ENCODE results near the gene CCDC174.
A peak's percentile ranks its signal among the peaks of the same experiment; 100 is the strongest.
"Not testable (repeated sequence)": the region's sequence is repeated elsewhere in the genome, so short reads cannot be mapped to it uniquely, and the experiment has no call there.

Gene CCDC174

DNA sequence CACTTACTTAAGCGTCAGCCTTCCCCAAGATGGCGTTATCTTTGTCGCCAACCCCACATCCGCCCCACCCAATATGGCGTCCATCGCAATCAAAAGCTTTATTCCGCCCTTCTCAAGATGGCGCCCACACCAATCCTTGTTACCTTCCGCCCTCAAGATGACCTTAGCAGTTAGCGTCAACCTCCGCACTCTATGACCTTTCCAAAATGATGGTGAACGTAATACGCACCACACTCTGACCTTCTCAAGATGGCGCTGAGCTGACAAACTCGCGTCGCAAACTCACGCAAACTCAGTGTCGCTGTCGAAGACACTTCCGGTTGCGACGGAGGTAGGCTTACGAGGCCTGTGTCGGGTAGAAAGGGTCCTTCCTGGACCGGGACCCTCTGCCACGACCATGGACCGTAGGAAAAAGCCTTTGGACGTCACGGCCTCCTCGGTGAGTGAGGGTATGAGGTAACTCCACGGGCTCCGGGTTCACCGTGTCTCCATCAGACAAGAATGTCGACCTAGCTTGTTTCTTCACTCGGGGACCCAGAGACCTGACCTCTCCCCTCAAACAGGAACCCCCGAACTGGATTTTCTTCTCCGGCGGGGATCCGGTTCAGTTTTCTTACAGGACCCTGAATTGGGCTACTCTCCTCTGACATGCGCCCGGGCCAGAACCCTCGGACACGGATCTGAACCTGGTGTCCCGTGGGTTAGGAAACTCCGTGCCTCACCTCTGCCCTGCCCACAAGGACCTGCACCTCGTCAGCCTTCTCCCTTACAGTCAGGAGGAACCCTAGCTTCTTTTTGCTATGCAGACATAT, at the start of gene CCDC174:
Gene CCDC174 (plus strand): TSS at position 323 of the 812 bp plus-strand sequence. CDS start 75 bp downstream, at position 398.
- DNase-seq (ENCODE audit: low spot score), result peak; percentile 89

- no peak for DNase-seq (ENCODE audit: low spot score)
Observed at GRCh38 chr3:14602006-14602803, 49.4 kb upstream of the CCDC174 start.

DNA sequence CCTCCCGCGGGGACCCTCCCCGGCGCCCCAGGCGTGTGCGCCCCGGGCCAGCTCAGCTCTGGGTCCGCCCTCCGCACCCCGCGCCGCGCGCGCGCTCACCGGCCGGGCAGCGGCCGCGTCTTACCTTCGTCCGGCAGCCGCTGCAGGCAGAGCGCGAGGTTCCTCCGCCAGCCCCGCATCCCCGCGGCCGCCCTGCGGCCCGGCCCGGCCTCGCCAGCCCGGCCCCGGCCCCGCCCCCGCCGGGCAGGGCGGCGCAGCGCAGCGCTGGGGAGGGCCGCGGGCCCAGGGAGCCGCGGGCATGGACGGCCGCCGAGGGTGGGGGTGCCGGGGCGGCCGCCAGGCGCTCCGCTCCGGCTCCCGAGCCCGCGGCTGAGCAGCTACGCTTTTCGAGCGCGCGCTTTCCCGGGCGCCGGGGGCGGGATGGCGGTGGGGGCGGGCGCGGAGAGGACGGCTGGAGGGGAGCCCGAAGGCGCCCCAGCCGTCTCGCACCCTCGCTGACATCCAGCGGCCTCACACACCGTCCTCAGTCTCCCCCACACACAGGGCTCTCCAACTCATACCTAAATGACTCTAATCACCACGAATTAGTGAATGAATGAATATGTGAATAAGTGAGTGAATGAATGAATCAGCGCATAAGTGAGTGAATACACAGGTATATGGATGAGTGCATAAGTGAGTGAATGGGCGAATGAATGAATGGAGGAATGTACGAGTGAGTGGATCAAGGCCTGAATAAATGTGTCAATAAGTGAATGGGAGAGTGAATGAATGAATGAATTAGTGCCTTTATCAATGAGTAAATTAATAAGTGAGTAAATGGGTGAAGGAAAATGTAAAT, 48.5 kb upstream of the CCDC174 start:
- no peak for DNase-seq (ENCODE audit: low spot score)

DNA sequence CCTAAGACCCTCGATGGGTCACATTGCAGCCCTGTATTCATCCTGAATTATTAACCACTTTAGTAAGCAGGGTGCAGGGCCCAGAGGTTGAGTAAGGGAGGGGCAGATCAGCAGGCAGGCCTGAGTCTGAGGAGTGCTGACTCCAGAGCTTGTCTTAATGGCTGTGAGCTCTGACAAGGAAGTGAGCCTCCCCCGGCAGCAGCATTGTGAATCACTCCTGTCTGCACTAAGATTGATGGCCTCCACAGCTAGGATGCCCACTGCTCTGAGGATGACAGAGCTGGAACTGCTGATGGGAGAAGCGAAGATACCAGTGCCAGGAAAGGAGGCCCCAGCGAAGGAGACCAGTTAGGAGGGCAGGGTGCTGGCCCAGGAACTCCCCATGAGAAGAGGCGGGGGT, 46.5 kb upstream of the CCDC174 start:
- peak; percentile 43 for DNase-seq (ENCODE audit: low spot score)

DNA sequence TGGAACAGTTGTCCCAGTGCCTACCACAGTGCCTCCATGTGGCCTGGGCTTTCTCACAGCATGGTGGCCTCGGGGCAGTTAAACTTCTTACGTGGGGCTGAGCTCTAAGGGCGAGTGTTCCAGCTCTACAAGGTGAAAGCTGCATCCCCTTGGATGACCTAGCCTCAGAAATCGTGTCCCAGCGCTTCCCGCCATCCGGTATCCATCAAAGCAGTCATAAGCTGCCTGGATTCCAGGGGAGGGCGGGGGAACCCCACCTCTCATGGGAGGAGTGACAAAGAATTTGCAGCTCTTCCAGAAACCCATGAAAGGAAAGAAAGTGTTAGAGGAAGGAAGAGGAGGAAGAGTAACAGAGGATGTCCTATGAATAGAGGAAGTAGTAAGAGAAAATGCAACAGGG, 45.8 kb upstream of the CCDC174 start:
- DNase-seq (ENCODE audit: low spot score), result no peak

DNA sequence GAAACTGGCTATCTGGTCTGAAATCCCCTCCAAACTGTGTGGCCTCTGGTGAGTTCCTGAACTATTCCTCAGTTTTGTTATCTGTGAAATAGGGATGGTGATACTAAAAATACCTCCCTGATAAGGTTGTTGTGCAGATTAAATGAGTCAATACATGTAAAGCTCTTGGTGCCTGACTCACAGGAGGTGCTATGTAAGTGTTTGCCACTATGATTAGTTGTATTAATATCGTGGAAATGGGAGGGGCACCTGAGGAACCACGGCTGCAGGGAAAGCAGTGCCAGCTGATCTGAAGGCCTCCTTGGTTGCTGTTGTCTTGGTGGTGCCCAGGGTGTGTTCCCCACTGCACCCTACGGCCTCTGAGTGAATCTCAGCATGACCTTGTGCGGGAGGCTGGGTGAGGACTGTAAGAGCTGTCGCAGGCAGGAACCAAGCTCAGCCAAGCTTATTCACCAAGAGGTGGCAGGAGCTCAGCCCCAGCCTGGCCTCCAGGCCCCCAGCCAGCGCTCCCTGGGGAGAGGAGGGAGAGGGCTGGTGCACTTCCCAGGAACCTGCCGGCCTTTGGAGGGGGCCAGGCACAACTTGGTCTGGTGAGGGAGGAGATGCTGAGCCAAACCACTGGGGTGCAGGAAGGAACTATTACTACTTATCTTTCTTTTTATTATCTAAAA, 44.8 kb upstream of the CCDC174 start:
- no peak for DNase-seq (ENCODE audit: low spot score)

DNA sequence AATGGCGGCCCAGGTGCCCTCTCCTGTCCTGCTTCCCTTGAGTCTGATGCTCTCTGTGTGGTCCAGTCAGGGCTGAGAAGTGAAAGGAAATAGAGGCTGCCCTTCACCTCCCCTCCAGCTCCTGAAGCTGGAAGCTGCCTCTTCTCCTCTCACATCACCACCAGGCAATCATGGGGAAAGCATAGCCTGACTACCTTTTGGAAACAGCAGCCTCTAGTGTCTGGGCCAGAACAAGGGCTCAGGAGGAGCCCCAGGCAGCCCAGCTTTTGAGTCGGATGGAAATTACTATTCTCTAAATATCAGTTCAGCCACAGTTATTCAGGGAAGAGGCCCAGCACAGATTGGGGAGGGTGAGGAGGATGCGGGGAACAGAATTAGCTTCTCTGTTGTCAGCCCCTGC, 43.3 kb upstream of the CCDC174 start:
- DNase-seq (ENCODE audit: low spot score), result no peak

DNA sequence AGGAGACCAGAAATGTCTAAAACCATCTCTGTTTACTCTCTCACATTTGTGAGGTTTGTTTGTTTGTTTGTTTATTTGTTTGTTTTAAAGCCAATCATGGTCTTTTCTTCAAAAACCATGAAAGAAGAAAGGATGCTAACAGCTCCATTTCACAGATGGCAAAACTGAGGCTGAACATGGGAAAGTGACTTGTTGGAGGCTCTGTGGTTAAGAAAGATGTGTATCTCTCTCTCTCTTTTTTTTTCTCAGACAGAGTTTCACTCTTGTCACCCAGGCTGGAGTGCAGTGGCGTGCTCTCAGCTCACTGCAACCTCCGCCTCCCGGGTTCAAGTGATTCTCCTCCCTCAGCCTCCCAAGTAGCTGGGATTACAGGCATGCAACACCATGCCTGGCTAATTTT, 42.5 kb upstream of the CCDC174 start:
- not testable (repeated sequence) for DNase-seq (ENCODE audit: low spot score)

- DNase-seq (ENCODE audit: low spot score), result no peak
Observed at GRCh38 chr3:14609506-14609905, 42.1 kb upstream of the CCDC174 start.

DNA sequence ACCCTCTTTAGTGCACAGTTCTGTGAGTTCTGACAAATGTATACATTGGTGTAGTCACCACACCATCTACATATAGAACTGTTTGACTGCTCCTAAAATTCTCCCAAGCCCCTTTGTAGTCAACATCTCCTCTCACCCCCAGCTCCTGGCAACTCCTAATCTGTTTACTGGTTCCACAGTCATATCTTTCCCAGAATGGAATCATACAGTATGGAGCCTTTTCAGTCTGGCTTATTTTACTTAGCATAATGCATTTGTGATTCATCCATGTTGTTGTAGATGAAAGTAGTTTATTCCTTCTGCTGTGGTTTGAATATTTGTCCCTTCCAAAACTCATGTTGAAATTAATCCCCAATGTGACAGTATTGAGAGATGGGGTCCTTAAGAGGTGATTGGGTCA, 41.6 kb upstream of the CCDC174 start:
- DNase-seq (ENCODE audit: low spot score), result no peak

GRCh38 chr3:14614189-14614588, 37.4 kb upstream of the CCDC174 start:
- DNase-seq (ENCODE audit: low spot score), result no peak

DNA sequence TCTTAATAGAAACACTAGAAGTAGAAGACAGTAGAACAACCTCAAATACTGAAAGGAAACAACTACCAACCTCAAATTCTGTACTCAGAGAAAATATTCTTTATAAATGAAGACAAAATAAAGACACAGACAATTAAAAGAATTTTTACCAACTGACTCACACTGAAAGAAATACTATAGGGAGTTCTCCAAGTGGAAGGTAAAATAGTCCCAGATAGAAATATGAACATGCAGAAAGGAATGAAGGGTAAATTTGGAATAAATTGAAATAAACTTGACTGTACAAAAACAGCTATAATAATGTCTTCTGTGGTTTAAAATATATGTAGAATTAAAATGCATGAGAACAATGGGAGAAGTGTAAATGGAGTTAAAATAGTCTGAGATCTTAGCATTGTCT, 36.7 kb upstream of the CCDC174 start:
- DNase-seq (ENCODE audit: low spot score), result no peak

DNA sequence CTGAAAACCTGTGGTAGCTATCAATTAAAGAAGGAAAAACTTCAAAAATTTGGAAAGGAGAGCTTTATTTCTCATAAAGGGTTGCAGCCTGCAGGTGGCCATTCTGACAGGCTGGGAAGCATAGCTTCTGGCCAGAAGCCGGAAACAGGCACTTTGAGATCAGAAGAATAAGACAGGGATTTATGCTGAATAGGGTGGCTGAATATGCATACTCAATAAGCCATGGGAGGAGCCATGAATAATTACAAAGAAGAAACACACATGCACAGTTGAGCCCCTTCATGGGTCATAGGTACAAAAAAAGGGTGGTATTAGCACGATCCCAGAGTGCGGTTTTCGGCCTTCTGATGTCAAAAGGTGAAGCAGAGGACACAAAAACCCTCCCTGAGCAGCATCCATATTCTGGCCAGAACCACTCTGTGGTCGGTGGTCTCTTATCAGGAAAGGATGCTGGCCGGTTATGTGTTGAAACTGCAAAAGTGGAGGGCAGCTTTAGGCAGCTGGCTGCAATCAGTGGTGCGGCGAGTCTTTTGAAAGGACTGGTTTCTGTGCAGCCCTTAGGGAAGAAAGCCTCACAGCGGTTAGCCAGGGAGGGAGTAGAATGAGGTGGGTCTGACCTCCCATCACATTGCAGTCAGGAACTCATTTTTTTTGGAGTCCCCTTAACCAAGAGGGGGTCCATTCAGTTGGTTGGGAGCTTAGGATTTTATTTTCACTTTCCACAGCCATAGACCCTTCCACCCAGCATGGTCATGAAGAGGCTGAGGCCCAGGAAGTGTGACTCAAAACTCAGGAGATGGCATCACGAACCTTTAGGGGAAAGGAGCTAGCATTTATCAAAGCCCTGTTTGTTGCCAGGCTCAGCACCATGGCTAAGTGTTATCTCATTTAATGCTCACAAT, 34.7 kb upstream of the CCDC174 start:
- DNase-seq (ENCODE audit: low spot score), result no peak

- DNase-seq (ENCODE audit: low spot score), result no peak
Observed at GRCh38 chr3:14617508-14618023, 34.0 kb upstream of the CCDC174 start.

DNA sequence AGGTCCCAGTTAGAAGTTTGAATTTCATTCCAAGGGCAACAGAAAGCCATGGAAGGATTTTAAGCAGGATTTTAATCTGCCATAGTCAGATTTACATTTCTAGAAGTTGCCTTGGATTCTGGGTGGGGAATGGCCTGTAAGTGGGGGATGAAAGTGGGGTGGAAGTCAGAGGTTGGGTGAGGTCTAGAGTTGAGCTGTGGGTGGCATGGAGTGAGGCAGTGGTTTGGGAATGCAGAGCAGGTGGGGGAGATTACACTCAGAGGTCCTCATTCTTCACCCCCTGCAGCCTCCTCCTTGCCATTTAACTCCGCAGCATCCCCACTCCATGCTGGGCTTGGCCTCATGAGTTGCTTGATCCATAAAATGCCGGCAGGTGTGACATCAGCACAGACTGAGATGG, 32.0 kb upstream of the CCDC174 start:
- no peak for DNase-seq (ENCODE audit: low spot score)

GRCh38 chr3:14620512-14620911, 31.1 kb upstream of the CCDC174 start:
- no peak for DNase-seq (ENCODE audit: low spot score)

DNA sequence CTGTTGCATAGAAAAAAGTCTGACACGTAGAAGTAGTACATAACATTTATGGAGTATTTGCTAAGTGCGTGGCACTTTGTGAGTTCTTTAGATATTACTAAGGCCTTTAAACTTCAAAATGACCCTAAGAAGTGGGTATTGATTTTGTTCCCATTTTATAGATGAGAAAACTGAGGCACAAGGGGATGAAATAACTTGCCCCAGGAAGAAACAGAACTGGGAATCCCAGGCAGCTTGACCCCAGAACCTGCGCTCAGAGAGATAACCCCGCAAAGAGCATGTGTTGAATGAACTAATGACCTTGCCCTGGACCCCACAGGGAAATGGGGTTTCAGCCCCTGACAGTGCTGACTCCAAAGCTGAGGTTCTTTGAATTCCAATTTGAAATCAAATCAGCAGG, 30.5 kb upstream of the CCDC174 start:
- DNase-seq (ENCODE audit: low spot score), result no peak

- no peak for DNase-seq (ENCODE audit: low spot score)
Observed at GRCh38 chr3:14622368-14622767, 29.2 kb upstream of the CCDC174 start.

GRCh38 chr3:14623569-14624051, 28.0 kb upstream of the CCDC174 start:
- no peak for DNase-seq (ENCODE audit: low spot score)

- no peak for DNase-seq (ENCODE audit: low spot score)
Observed at GRCh38 chr3:14624498-14624897, 27.1 kb upstream of the CCDC174 start.
